HAP-1 (cell line): ENCODE data around the gene MIXL1.
A peak's percentile ranks its signal among the peaks of the same experiment; 100 is the strongest.
"Not testable (repeated sequence)": the region's sequence is repeated elsewhere in the genome, so short reads cannot be mapped to it uniquely, and the experiment has no call there.

Experiments used
- DNase-seq, 2 experiments: peaks; one replicate each; pipeline ENCODE4 v3.0.0-alpha.2; 2016 to 2020; ENCODE audit warnings: low spot score in 2 of 2
- H3K27me3 ChIP-seq: fragments of 250-450 bp; sonication (Bioruptor Pico); 2 replicates; pipeline ENCODE4 v1.5.1; 2020; ENCODE audit warnings: low read depth, mild to moderate bottlenecking, moderate library complexity
- H3K36me3 ChIP-seq: fragments of 250-450 bp; sonication (Bioruptor Pico); replicated peaks from 2 replicates; pipeline ENCODE4 v1.5.1; 2020; ENCODE audit warnings: mild to moderate bottlenecking
- H3K4me1 ChIP-seq: fragments of 250-450 bp; sonication (Bioruptor Pico); 2 replicates; pipeline ENCODE4 v1.5.1; 2020; ENCODE audit warnings: mild to moderate bottlenecking
- H3K4me3 ChIP-seq: fragments of 250-450 bp; sonication (Bioruptor Pico); 2 replicates; pipeline ENCODE4 v1.5.1; 2020; ENCODE audit warnings: mild to moderate bottlenecking, moderate library complexity
- H3K9me3 ChIP-seq: fragments of 250-450 bp; sonication (Bioruptor Pico); 2 replicates; pipeline ENCODE4 v1.5.1; 2020; ENCODE audit warnings: mild to moderate bottlenecking, moderate library complexity
- in situ Hi-C: fragments of 300-500 bp; cut with MboI; formaldehyde crosslinking; loops from 3 replicates; pipeline ENCODE4 v1.14.3; 2020; ENCODE audit warnings: low sequenced_read_pairs, inconsistent platforms, mixed read lengths

Gene MIXL1

GRCh38 chr1:226223786-226224244 lies 351 bp downstream of the MIXL1 start:
- no peaks in the 10 kb centered on the region for H3K27me3 ChIP-seq
- H3K4me1 ChIP-seq: no peaks in the 10 kb centered on the region; the same call in 1 of the 2 replicates
- H3K4me3 ChIP-seq: peak overlapping the region; percentile 52
- DNase-seq: peak in 1 of 2 experiments; percentile 55
- H3K9me3 ChIP-seq: no peaks in the 10 kb centered on the region
- no peaks in the 10 kb centered on the region; the same call in 1 of the 2 replicates for H3K36me3 ChIP-seq
- in situ Hi-C loops: no loop called here

- in situ Hi-C loops: no loop called here
- no peaks in the 10 kb centered on the region for H3K9me3 ChIP-seq
- no peak overlapping the region for H3K4me3 ChIP-seq
- DNase-seq: no peak
- H3K27me3 ChIP-seq: no peaks in the 10 kb centered on the region
- no peaks in the 10 kb centered on the region; the same call in 1 of the 2 replicates for H3K4me1 ChIP-seq
- peaks cover 5% of the 10 kb centered on the region; the same call in 1 of the 2 replicates for H3K36me3 ChIP-seq
These were observed 3.1 kb downstream of the MIXL1 start for GRCh38 chr1:226226601-226227000.

- Histone ChIP-seq H3K27me3 (no peaks in the 10 kb centered on the region), H3K4me3 (no peak overlapping the region), H3K36me3 (peaks cover 31% of the 10 kb centered on the region), H3K9me3 (no peaks in the 10 kb centered on the region), H3K4me1 (no peaks in the 10 kb centered on the region)
- DNase-seq: no peak
- in situ Hi-C loops: no loop called here
These were observed 9.8 kb downstream of the MIXL1 start for GRCh38 chr1:226233293-226233692.

GRCh38 chr1:226233806-226234205 lies 10.3 kb downstream of the MIXL1 start:
- DNase-seq: no peak
- in situ Hi-C loops: no loop called here
- H3K9me3 ChIP-seq: no peaks in the 10 kb centered on the region
- no peak overlapping the region for H3K4me3 ChIP-seq
- H3K4me1 ChIP-seq: no peaks in the 10 kb centered on the region
- H3K27me3 ChIP-seq: no peaks in the 10 kb centered on the region
- H3K36me3 ChIP-seq: peaks cover 35% of the 10 kb centered on the region

GRCh38 chr1:226236826-226237225 lies 13.4 kb downstream of the MIXL1 start:
- DNase-seq: no peak
- H3K27me3 ChIP-seq: no peaks in the 10 kb centered on the region
- H3K4me3 ChIP-seq: no peak overlapping the region
- in situ Hi-C loops: no loop called here
- peaks cover 35% of the 10 kb centered on the region for H3K36me3 ChIP-seq
- H3K4me1 ChIP-seq: no peaks in the 10 kb centered on the region
- no peaks in the 10 kb centered on the region for H3K9me3 ChIP-seq

GRCh38 chr1:226239421-226239820 lies 16.0 kb downstream of the MIXL1 start:
- no peak overlapping the region for H3K4me3 ChIP-seq
- H3K9me3 ChIP-seq: no peaks in the 10 kb centered on the region
- no peaks in the 10 kb centered on the region for H3K4me1 ChIP-seq
- H3K36me3 ChIP-seq: peaks cover 31% of the 10 kb centered on the region
- H3K27me3 ChIP-seq: no peaks in the 10 kb centered on the region
- no peak for DNase-seq
- in situ Hi-C loops: no loop called here

- no peak overlapping the region for H3K4me3 ChIP-seq
- no peaks in the 10 kb centered on the region for H3K9me3 ChIP-seq
- peaks cover 26% of the 10 kb centered on the region for H3K36me3 ChIP-seq
- no peaks in the 10 kb centered on the region for H3K27me3 ChIP-seq
- no peaks in the 10 kb centered on the region for H3K4me1 ChIP-seq
- DNase-seq: no peak
- in situ Hi-C loops: no loop called here
These were observed 24.6 kb downstream of the MIXL1 start for GRCh38 chr1:226248091-226248490.

GRCh38 chr1:226248796-226249195 lies 25.3 kb downstream of the MIXL1 start:
- no peak for DNase-seq
- H3K36me3 ChIP-seq: peaks cover 26% of the 10 kb centered on the region
- H3K27me3 ChIP-seq: no peaks in the 10 kb centered on the region
- no peaks in the 10 kb centered on the region for H3K4me1 ChIP-seq
- H3K9me3 ChIP-seq: no peaks in the 10 kb centered on the region
- H3K4me3 ChIP-seq: no peak overlapping the region
- in situ Hi-C loops: no loop called here

DNA sequence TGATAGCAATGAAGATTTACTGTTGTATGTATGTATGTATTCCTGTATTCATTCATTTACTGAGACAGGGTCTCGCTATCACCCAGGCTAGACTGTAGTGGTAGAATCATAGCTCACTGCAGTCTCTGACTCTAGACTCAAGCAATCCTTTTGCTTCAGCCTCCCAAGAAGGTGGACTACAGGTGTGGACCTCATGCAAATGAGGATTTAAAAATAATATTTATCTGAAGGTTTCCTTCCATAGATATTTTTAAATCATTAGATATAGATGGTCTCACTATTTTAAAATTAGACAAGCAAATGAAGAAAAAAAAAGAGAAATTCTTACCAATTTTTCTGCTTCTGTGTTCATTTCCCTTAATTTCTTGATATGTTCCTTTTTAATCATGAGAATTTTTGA lies 27.0 kb downstream of the MIXL1 start:
- in situ Hi-C loops: no loop called here
- DNase-seq: no peak
- Histone ChIP-seq H3K27me3 (no peaks in the 10 kb centered on the region), H3K9me3 (no peaks in the 10 kb centered on the region), H3K36me3 (peaks cover 15% of the 10 kb centered on the region), H3K4me3 (no peak overlapping the region), H3K4me1 (no peaks in the 10 kb centered on the region)

DNA sequence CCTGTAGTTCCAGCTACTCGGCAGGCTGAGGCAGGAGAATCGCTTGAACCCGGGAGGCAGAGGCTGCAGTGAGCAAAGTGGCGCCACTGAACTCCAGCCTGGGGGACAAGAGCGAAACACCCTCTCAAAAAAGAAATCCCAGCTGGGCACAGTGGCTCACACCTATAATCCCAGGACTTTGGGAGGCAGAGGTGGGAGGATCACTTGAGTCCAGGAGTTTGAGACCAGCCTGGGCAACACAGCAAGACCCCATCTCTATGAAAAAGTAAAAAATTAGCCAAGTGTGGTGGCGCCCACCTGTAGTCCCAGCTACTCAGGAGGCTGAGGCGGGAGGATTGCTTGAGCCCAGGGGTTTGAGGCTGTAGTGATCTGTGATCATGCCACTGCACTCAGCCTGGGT lies 29.4 kb downstream of the MIXL1 start:
- peaks cover 15% of the 10 kb centered on the region for H3K36me3 ChIP-seq
- H3K9me3 ChIP-seq, in situ Hi-C loops, H3K4me3 ChIP-seq, H3K4me1 ChIP-seq, H3K27me3 ChIP-seq, DNase-seq: not testable (repeated sequence)

GRCh38 chr1:226253933-226254332 lies 30.5 kb downstream of the MIXL1 start:
- H3K4me3 ChIP-seq: no peak overlapping the region
- no peaks in the 10 kb centered on the region for H3K27me3 ChIP-seq
- no peak for DNase-seq
- H3K4me1 ChIP-seq: no peaks in the 10 kb centered on the region
- in situ Hi-C loops: no loop called here
- H3K9me3 ChIP-seq: no peaks in the 10 kb centered on the region
- peaks cover 15% of the 10 kb centered on the region for H3K36me3 ChIP-seq

DNA sequence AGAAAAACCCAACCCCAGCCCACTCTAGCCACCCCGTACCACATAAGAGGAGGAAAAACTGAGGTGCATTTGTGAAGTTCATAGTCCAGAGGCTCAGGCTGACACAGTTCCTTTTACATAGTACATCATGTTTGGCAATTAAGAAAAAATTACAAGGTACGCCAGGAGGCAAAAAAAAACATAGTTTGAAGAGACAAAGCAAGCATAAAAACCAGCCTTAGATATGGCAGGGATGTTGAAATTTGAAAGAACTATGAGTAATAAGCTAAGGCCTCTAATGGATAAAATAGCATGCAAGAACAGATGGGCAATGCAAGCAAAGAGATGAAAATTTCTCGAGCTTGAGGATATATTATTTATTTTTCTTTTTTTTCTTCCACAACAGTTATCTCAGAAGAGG lies 31.9 kb downstream of the MIXL1 start:
- in situ Hi-C loops: no loop called here
- Histone ChIP-seq H3K4me3 (no peak overlapping the region), H3K9me3 (no peaks in the 10 kb centered on the region), H3K4me1 (no peaks in the 10 kb centered on the region), H3K36me3 (peaks cover 9% of the 10 kb centered on the region), H3K27me3 (no peaks in the 10 kb centered on the region)
- DNase-seq: no peak

DNA sequence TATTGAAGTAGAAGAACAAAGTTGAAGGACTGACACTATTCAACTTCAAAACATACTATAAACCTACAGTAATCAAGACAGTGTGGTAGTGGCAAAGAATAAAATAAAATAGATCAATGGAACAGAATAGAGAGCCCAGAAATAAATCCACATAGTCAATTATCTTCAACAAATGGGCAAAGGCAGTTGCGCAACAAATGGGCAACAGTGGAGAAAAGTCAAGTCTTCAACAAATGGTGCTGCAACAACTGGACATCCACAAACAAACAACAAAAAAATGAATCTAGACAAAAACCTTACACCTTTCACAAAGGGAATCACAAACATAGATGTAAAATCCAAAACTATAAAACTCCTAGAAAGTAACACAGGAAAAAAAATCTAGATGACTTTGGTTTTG lies 38.4 kb downstream of the MIXL1 start:
- Histone ChIP-seq H3K4me3 (no peak overlapping the region), H3K4me1 (no peaks in the 10 kb centered on the region), H3K27me3 (no peaks in the 10 kb centered on the region), H3K9me3 (no peaks in the 10 kb centered on the region), H3K36me3 (peaks cover 26% of the 10 kb centered on the region)
- no peak for DNase-seq
- in situ Hi-C loops: no loop called here

DNA sequence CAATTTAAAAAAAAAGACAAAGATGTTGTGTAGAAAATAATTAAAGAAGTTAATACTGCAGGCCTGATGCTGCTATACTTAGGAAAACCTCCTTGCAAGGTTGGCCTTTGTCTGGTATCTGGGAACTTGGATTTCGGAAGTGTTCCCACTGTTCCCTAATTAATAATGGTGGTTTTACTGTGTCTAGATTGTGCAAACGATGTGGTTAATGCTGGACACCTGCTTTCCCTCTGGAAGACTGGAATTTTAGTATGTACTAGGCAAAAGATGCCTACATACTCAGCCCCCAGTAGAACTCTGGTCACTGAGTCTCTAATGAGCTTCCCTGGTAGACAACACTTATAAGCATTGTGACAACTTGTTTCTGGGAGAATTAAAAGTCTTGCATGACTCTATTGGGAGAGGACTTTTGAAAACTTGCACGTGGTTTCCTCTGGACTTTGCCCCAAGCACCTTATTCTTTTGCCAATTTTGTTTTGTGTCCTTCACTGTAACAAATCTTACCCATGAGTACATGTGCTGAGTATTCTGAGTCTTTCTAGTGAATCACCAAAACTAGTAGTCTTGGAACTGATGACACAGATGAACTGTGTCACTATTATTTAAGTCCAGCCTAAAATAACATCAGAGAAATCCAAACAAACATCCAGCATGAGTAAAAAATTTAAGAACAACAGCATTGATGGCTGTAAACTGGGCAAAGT lies 45.1 kb downstream of the MIXL1 start:
- Histone ChIP-seq H3K27me3 (no peaks in the 10 kb centered on the region), H3K9me3 (no peaks in the 10 kb centered on the region), H3K4me3 (no peak overlapping the region), H3K36me3 (peaks cover 8% of the 10 kb centered on the region; the same call in 1 of the 2 replicates), H3K4me1 (no peaks in the 10 kb centered on the region)
- in situ Hi-C loops: no loop called here
- DNase-seq: no peak
